Smooth muscle cell (in vitro differentiated cells): ENCODE measurements around the gene ZNF592. TPM values are rescaled to one million over a fixed set of nuclear protein-coding genes. Genes with fewer than 3 reads are reported as not detected.

Experiments
- DNase-seq: peaks from one replicate; lab custom pipeline; 2025; ENCODE audit not compliant: unreplicated experiment; lab: John Stamatoyannopoulos, UW
- H2AFZ ChIP-seq: fragments of 200-600 bp; sonication (generic); 2 replicates; pipeline ENCODE4 v1.6.0; 2016; ENCODE audit warnings: antibody characterized with exemption, low read depth, mild to moderate bottlenecking
- H3F3A ChIP-seq: fragments of 200-600 bp; sonication (generic); 2 replicates; pipeline ENCODE4 v1.6.0; 2017; ENCODE audit warnings: antibody characterized with exemption, low read depth
- H3K27ac ChIP-seq: fragments of 200-600 bp; sonication (generic); 2 replicates; pipeline ENCODE4 v1.5.1; 2016; ENCODE audit warnings: low read depth, mild to moderate bottlenecking
- H3K27me3 ChIP-seq: fragments of 200-600 bp; sonication (generic); 2 replicates; pipeline ENCODE4 v1.6.1; 2016; ENCODE audit warnings: low read depth, mild to moderate bottlenecking
- H3K36me3 ChIP-seq: fragments of 200-600 bp; sonication (generic); 2 replicates; pipeline ENCODE4 v1.5.1; 2016; ENCODE audit warnings: low read depth
- H3K4me1 ChIP-seq: fragments of 200-600 bp; sonication (generic); 2 replicates; pipeline ENCODE4 v1.5.1; 2016; ENCODE audit warnings: low read depth
- H3K4me2 ChIP-seq: fragments of 200-600 bp; sonication (generic); 2 replicates; pipeline ENCODE4 v1.6.0; 2016; ENCODE audit warnings: mild to moderate bottlenecking
- H3K4me3 ChIP-seq: fragments of 200-600 bp; sonication (generic); 2 replicates; pipeline ENCODE4 v1.5.1; 2016; ENCODE audit warnings: mild to moderate bottlenecking
- H3K79me2 ChIP-seq: fragments of 200-600 bp; sonication (generic); 2 replicates; pipeline ENCODE4 v1.6.0; 2016; ENCODE audit warnings: low read depth, mild to moderate bottlenecking
- H3K9ac ChIP-seq: fragments of 200-600 bp; sonication (generic); 2 replicates; pipeline ENCODE4 v1.6.0; 2016; ENCODE audit warnings: low read depth
- H3K9me3 ChIP-seq: fragments of 200-600 bp; sonication (generic); replicated peaks from 2 replicates; pipeline ENCODE4 v1.5.1; 2016; ENCODE audit warnings: low read depth
- H4K20me1 ChIP-seq: fragments of 200-600 bp; sonication (generic); 2 replicates; pipeline ENCODE4 v1.6.0; 2016; ENCODE audit warnings: low read depth
- CTCF ChIP-seq: fragments of 200-600 bp; sonication (generic); IDR thresholded peaks from 2 replicates; pipeline ENCODE4 v1.5.1; 2017; ENCODE audit warnings: borderline replicate concordance, mild to moderate bottlenecking, antibody characterized with exemption; ENCODE audit not compliant: insufficient read depth, poor library complexity, severe bottlenecking
- WGBS: methylation state at CpG from one replicate; pipeline ENCODE4 v1.1.7; 2016; ENCODE audit warnings: low lambda C conversion rate; 5-methylcytosine and 5-hydroxymethylcytosine counted together
- polyA plus RNA-seq: library from polyadenylated mRNA; unstranded; fragments of >200 nt; fragmentation: Nextera tagmentation; extraction: Ambion mirVana; gene quantifications from 2 replicates; pipeline ENCODE4 v1.2.1, GENCODE V29; 2016
- total RNA-seq: library from RNA; depleted of rRNA; stranded (reverse); fragments of >200 nt; gene quantifications from 2 replicates; pipeline ENCODE4 v1.2.3, GENCODE V29; 2014

The ZNF592 gene
- total and polyA plus RNA-seq, 2 experiments from 2014 or later = 10.7 to 10.8 TPM

DNA sequence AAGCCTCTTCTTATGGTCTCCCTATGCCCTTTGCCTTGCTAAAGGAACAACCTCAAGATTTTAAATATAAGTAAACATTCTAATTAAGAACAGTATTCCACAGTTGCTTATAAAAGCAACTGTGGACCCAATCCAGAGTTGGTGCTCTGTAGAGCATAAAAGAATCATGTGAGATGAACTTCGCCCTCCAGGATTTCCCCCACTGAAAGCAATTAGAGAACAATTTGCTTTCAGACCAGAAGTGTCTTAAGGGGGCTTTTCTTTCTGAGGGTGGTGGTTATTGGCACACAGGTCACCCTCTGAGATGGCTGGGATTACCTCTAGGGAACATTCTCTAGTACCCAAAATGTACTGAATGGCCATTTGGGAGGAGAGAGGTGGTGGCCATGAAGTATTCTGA is 10.6 kb downstream of the ZNF592 start:
- peaks cover 100% of the 10 kb centered on the region for H4K20me1 ChIP-seq
- DNase-seq = no peak
- no peaks in the 10 kb centered on the region for H3K36me3 ChIP-seq
- 93% methylated on average over 1 of the region's 1 CpG for WGBS
- no peaks in the 10 kb centered on the region for H3K27me3 ChIP-seq
- H3K9ac ChIP-seq = no peak overlapping the region
- H3F3A ChIP-seq = peaks cover 6% of the 10 kb centered on the region
- no peak for TF ChIP-seq CTCF
- H3K27ac ChIP-seq = no peak overlapping the region
- H3K79me2 ChIP-seq = peaks cover 100% of the 10 kb centered on the region
- no peak overlapping the region for H2AFZ ChIP-seq
- H3K4me1 ChIP-seq = no peaks in the 10 kb centered on the region
- no peak overlapping the region for H3K4me2 ChIP-seq
- H3K4me3 ChIP-seq = no peak overlapping the region
- no peaks in the 10 kb centered on the region for H3K9me3 ChIP-seq

DNA sequence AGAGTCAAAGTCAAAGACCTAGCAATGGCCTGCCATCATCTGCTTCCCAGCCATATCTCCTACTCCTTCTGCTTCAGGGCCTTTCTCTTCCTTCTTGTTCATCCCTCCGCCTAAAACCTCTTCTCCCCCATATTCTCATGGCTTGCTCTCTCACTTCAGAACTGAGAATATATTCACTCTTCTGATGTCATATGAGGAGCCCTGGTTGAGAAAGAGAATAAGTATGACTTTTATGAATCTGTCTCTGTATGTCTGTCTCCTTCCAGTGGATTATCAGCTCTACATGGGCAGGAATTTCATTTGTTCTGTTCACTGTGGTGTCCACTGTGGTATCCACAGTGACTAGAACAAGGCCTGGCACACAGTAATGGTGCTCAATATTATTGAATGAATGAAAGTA is 11.8 kb downstream of the ZNF592 start:
- no peak for DNase-seq
- Histone ChIP-seq H2AFZ (no peak overlapping the region), H3K4me2 (no peak overlapping the region), H3K9ac (no peak overlapping the region), H3K4me1 (no peaks in the 10 kb centered on the region), H3K36me3 (no peaks in the 10 kb centered on the region), H3K27me3 (no peaks in the 10 kb centered on the region), H3K4me3 (no peak overlapping the region), H3K27ac (no peak overlapping the region), H3F3A (peaks cover 11% of the 10 kb centered on the region), H3K9me3 (no peaks in the 10 kb centered on the region), H3K79me2 (peaks cover 98% of the 10 kb centered on the region), H4K20me1 (peaks cover 100% of the 10 kb centered on the region)
- TF ChIP-seq CTCF = no peak
- WGBS = 92% methylated on average over 1 of the region's 1 CpG

DNA sequence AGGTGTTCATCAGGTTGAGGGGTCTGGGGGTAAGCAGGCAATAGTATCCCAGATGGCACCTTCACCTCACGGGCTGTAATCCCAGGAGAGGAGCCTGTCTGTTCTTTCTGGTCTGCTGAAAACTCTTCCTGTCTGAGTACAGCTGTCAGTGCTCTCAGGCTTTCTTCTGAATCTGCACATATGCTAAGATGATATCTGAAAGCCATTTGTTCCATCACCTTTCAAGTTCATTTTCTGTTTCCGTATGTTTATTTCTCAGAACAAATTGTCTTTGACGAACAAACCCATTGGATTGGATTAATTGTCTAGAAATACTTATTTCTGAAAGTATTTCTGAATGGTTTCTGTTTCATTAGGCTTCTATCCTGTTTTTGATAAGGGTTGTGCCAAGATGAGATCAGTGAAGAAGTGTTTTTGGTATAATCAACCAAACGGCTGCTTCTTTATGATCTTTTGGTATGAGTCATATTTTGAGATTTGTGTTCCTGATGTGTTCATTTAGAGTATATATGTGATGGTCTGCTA is 13.3 kb downstream of the ZNF592 start:
- H3K4me3 ChIP-seq = no peak overlapping the region
- H3K9me3 ChIP-seq = no peaks in the 10 kb centered on the region
- H3K27ac ChIP-seq = no peak overlapping the region
- H3K4me1 ChIP-seq = no peaks in the 10 kb centered on the region
- DNase-seq = no peak
- H3K36me3 ChIP-seq = no peaks in the 10 kb centered on the region
- H3K79me2 ChIP-seq = peaks cover 88% of the 10 kb centered on the region
- H2AFZ ChIP-seq = no peak overlapping the region
- peaks cover 20% of the 10 kb centered on the region for H3F3A ChIP-seq
- no peak overlapping the region for H3K9ac ChIP-seq
- H3K4me2 ChIP-seq = no peak overlapping the region
- TF ChIP-seq CTCF = no peak
- H4K20me1 ChIP-seq = peaks cover 100% of the 10 kb centered on the region
- H3K27me3 ChIP-seq = no peaks in the 10 kb centered on the region
- 69% methylated on average over 4 of the region's 4 CpGs for WGBS

DNA sequence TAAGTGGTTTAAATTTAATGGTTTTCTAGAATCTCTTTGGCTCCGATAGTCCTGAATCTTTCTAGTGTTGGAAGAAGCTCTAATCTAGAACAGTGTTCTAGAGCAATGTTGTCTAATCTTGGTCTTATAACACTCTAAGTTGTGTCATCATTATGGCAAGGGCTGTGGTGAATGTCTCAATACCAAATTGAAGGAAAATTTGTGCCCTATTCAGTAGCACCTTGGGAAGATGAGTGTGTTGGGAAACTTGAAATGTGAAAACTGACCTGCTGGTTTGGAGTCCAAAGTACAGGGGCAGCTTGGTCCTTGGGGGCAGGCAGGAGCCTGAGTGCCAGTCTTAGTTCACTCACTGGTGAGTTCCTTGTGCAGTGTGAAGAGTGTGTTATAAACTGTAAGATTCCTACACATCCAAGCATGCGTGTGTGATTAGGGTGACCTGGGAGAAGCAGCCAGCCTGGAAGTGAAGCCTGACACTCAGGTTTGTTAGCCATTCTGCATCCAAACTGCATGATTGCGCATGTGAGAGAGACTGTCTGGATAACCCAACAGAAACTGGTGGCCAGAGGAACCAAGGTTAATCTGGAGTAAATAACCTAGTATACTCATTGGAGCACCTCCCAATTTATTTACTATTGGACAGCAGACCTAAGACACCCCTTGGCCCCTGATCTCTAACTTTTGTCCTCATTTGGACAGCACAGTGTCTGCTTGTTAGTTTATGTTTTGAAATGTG is 14.6 kb downstream of the ZNF592 start:
- TF ChIP-seq CTCF = no peak
- no peak overlapping the region for H3K9ac ChIP-seq
- H3K9me3 ChIP-seq = no peaks in the 10 kb centered on the region
- H3K4me3 ChIP-seq = no peak overlapping the region
- WGBS = 98% methylated on average over 3 of the region's 3 CpGs
- no peak overlapping the region for H3K4me2 ChIP-seq
- H3K36me3 ChIP-seq = no peaks in the 10 kb centered on the region
- no peaks in the 10 kb centered on the region for H3K27me3 ChIP-seq
- peaks cover 100% of the 10 kb centered on the region for H4K20me1 ChIP-seq
- DNase-seq = no peak
- no peak overlapping the region for H2AFZ ChIP-seq
- H3K4me1 ChIP-seq = no peaks in the 10 kb centered on the region
- peaks cover 87% of the 10 kb centered on the region for H3K79me2 ChIP-seq
- peaks cover 28% of the 10 kb centered on the region for H3F3A ChIP-seq
- H3K27ac ChIP-seq = no peak overlapping the region
